Stimulated activated naive CD8-positive, alpha-beta T cell treated with anti-CD3 and anti-CD28 coated beads, Interleukin-15, amount 100 ng/mL, for 72 hours (primary cell): ENCODE data around the gene NDUFA1.
"Not testable (repeated sequence)": the region's sequence is repeated elsewhere in the genome, so short reads cannot be mapped to it uniquely, and the experiment has no call there.

Experiments
- ATAC-seq: fragments of 150-1000 bp; cut with Tn5 transposase; 2 replicates; pipeline ENCODE4 v1.10.0; 2021; ENCODE audit warnings: mild to moderate bottlenecking, moderate library complexity
- DNase-seq, 2 donors: peaks; one replicate each; pipeline ENCODE4 v3.0.0; 2021 to 2022
- H3K27ac Mint-ChIP-seq, 2 donors: one replicate each; pipeline ENCODE4 v1.8.0; 2022; ENCODE audit warnings: mild to moderate bottlenecking in 2 of 2, mixed read lengths in 2 of 2, moderate library complexity in 2 of 2
- H3K27me3 Mint-ChIP-seq: one replicate; pipeline ENCODE4 v1.8.0; 2022; ENCODE audit warnings: mixed read lengths
- H3K4me1 Mint-ChIP-seq: one replicate; pipeline ENCODE4 v1.8.0; 2022; ENCODE audit warnings: mild to moderate bottlenecking, mixed read lengths
- H3K4me3 Mint-ChIP-seq, 2 donors: one replicate each; pipeline ENCODE4 v1.8.0; 2022; ENCODE audit warnings: mild to moderate bottlenecking in 2 of 2, mixed read lengths in 2 of 2, moderate library complexity in 1 of 2
- H3K9me3 Mint-ChIP-seq, 2 donors: one replicate each; pipeline ENCODE4 v1.8.0; 2022; ENCODE audit warnings: mixed read lengths in 2 of 2

Gene NDUFA1

DNA sequence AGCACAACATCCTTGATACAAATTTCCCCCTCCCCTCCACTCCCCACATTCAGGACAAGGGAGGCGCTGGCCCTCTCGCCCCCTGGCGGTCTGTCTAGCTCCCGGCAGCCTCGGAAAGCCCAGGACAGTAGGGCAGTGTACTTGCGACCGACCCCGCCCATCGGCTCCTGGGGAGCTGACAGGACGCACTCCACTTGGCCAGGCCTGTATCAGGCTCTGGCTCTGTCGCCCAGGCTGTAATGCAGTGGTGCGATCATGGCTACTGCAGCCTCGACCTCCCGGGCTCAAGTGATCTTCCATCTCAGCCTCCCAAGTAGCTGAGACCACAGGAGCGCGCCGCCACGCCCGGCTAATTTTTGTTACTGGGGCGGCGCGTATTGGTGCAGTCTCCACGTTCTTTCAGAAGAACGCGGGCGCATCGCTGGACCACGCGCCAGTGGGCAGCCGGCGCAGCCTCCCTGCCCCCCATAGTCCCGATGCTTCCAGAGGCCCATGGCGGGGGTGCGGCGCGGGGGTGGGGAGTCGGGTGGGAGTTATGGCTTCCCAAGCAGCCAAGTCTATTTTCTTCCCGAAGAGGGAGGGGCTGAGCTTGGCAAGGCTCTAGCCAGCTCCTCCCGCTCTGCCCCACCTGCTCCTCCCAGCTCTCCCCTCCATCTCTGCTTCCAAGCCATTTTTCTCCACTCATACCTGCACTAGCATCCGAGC is 16.2 kb downstream of the NDUFA1 start:
- ATAC-seq (peak; percentile 95), DNase-seq (peak; percentile 63 to 73)
- Mint-ChIP-seq H3K4me1 (peaks cover 9% of the 10 kb centered on the region), H3K4me3 (peak overlapping the region; percentile 60 to 74), H3K27me3 (peaks cover 7% of the 10 kb centered on the region), H3K27ac (no peak overlapping the region), H3K9me3 (no peaks in the 10 kb centered on the region)

DNA sequence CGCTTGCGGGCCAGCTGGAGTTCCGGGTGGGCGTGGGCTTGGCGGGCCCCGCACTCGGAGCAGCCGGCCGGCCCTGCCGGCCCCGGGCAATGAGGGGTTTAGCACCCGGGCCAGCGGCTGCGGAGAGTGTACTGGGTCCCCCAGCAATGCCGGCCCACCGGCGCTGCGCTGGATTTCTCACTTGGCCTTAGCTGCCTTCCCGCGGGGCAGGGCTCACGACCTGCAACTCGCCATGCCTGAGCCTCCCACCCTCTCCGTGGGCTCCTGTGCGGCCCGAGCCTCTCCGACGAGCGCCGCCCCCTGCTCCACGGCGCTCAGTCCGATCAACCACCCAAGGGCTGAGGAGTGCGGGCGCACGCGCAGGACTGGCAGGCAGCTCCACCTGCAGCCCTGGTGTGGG is 19.0 kb downstream of the NDUFA1 start:
- H3K4me1 Mint-ChIP-seq, H3K27me3 Mint-ChIP-seq, H3K9me3 Mint-ChIP-seq, H3K27ac Mint-ChIP-seq, H3K4me3 Mint-ChIP-seq, ATAC-seq, DNase-seq: not testable (repeated sequence)

DNA sequence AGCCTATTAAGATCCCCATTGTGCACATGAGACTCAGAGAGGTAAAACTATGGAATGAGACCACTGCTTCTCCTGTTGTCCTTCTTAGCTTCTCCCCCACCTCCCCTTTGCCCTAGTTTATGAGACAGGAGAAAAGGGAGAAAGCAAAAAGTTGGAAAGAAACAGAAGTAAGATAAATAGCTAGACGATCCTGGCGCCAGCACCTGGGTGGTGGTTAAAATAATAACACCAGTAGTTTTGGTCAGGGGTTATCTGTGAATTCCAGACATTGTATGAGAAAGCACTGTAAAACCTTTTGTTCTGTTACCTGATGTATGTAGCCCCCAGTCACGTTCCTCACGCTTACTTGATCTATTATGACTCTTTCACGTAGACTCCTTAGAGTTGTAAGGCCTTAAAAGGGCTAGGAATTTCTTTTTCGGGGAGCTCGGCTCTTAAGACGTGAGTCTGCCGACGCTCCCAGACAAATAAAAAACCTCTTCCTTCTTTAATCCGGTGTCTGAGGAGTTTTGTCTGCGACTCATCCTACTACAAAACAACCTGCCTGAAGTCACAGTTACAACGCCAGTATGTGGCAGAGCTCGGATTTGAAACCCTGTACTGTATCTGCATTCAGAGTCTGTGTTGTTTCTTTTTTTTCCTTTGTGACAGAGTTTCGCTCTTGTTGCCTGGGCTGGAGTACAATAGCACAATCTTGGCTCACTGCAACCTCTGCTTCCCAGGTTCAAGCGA is 20.5 kb downstream of the NDUFA1 start:
- not testable (repeated sequence) for H3K9me3 Mint-ChIP-seq, H3K4me1 Mint-ChIP-seq, ATAC-seq, DNase-seq, H3K27ac Mint-ChIP-seq, H3K27me3 Mint-ChIP-seq, H3K4me3 Mint-ChIP-seq

DNA sequence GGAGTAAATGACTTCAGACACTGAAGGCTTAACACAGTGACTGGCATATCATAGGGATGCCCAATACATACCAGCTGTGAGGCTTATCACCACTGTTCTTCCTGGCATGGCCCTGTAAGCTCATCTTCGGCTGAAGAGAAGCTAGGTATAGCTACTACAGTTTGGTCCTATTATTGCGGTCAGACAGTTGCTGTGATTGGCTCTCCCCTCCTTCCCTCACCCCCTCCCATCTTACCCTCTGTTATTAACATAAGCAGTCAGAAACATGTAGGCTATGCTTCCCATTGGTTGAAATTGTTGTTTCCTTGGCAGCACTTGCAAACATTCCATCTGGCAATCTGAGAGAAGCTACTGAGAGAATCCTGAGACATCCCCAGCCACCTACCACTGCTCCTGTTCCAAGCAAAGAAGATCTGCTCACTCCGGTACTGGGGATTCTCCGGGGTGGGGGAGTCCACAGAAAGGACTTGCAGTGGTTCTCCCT is 24.3 kb downstream of the NDUFA1 start, which contains the start of gene AKAP14:
Gene AKAP14 (plus strand): TSS at position 51 of the 484 bp plus-strand sequence. CDS start 7,331 bp downstream, outside the sequence.
- Mint-ChIP-seq H3K4me3 (no peak within 1 kb of the TSS), H3K27me3 (no peaks in the 10 kb centered on the region), H3K27ac (no peak within 1 kb of the TSS), H3K4me1 (no peaks in the 10 kb centered on the region), H3K9me3 (no peaks in the 10 kb centered on the region)
- DNase-seq (no peak), ATAC-seq (no peak)

DNA sequence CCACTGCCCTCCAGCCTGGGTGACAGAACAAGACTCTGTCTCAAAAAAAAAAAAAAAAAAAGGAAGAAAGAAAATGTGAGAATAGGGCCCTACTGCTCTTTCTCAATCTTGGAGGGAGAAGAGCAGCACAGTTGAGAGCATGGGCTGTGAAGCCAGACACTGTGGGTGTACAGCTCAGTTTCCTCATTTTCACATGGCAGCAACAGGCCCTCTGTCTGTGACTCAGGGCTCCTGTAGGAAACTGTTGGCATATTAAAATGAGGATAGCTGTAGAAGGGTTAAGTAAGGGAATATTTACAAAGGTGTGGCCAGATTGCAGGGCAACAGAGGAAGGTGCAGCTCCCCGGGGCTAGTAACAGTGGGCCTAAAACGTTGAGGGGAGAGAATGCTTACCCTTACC is 27.5 kb downstream of the NDUFA1 start:
- Mint-ChIP-seq H3K27ac (no peak overlapping the region), H3K9me3 (no peaks in the 10 kb centered on the region), H3K27me3 (no peaks in the 10 kb centered on the region), H3K4me3 (no peak overlapping the region), H3K4me1 (no peaks in the 10 kb centered on the region)
- no peak for DNase-seq
- no peak for ATAC-seq

DNA sequence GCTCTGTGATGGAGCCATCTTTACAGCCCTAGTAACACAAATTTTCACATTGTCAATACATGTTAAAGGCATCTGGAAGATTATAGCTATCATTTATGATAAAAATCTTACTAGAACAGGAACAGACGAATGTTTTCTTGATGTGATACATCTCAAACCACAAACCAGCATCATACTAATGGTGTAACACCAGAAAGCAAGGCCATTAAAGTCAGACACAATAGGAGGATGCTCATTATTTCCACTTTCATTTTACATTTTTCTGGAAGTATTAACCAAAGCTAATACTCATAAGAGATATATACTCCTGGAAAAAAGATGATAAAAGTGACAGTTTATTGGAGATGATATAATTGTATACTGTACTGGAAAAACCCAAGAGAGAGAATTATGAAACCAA is 29.3 kb downstream of the NDUFA1 start:
- H3K27ac Mint-ChIP-seq, result no peak overlapping the region
- no peaks in the 10 kb centered on the region for H3K4me1 Mint-ChIP-seq
- no peak overlapping the region for H3K4me3 Mint-ChIP-seq
- H3K27me3 Mint-ChIP-seq, result no peaks in the 10 kb centered on the region
- no peaks in the 10 kb centered on the region for H3K9me3 Mint-ChIP-seq
- no peak for ATAC-seq
- no peak for DNase-seq

DNA sequence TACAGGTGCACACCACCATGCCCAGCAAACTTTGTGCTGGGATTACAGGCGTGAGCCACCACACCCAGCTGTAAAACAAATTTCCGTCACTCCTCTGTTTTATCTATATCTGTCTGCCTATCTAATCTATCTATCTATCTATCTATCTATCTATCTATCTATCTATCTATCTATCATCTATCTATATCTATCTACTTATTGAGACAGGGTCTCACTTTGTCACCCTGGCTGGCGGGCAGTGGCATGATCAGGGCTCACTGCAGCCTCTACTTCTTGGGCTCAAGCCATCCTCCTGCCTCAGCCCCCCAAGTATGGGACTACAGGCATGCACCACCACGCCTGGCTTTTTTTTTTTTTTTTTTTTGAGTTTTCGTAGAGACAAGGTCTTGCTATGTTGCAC is 44.7 kb downstream of the NDUFA1 start:
- H3K9me3 Mint-ChIP-seq, result no peaks in the 10 kb centered on the region
- no peak overlapping the region for H3K27ac Mint-ChIP-seq
- no peaks in the 10 kb centered on the region for H3K27me3 Mint-ChIP-seq
- H3K4me3 Mint-ChIP-seq, result no peak overlapping the region
- H3K4me1 Mint-ChIP-seq, result no peaks in the 10 kb centered on the region
- ATAC-seq, result no peak
- no peak for DNase-seq

DNA sequence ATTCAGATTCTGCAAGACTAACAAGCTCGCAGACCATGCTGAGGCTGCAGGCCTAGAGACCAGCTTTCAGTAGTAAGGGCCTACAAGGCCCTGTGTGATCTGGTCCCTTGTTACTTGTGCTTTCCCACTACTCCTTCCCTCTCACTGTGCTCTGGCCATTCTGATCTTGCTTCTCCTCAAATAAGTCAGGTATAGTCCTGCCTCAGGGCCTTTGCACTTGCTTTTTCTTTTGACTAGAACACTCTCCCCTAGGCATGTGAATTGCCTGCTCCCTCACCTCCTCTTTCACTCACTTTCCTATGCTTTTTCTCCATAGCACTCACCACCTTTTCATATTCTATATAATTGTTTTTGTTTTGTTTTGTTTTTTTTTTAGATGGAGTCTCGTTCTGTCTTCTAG is 46.2 kb downstream of the NDUFA1 start:
- Mint-ChIP-seq H3K4me1 (no peaks in the 10 kb centered on the region), H3K27ac (peak overlapping the region in 1 of 2 donors; percentile 88), H3K9me3 (no peaks in the 10 kb centered on the region), H3K27me3 (no peaks in the 10 kb centered on the region), H3K4me3 (no peak overlapping the region)
- ATAC-seq (no peak), DNase-seq (no peak)

DNA sequence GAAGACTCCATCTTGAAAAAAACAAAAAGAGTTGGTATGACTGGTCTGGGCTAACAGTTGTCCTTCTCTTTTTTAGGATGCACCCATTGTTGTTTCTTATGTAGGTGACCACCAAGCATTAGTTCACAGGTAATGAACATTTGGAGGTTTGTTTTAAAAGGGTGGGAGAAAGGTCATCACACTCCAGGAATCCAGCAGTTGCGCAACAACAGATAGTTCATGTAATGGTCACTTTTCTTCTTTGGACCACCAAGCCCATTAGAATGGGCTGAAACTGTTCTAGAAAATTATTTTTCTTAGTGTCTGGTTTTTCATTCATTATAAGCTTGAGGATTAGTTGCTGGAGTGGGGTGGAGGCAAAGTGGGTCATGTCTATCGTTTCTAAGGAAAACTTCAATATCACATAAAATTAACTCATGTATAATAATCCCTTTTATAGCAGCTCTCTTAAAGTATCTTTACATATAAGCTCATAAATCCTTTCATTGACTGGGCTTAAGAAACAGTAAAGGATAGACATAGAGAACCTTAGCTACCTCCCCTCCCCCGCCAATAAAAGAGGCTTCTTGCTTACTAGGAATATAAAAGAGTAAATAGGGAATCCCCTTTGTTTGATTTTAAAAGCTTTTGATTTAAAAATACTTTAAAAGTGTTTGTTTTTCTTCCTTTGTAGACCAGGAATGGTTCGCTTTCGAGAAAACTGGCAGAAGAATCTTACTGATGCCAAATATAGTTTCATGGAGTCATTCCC is 48.4 kb downstream of the NDUFA1 start:
- DNase-seq (no peak), ATAC-seq (no peak)
- H3K9me3 Mint-ChIP-seq, result no peaks in the 10 kb centered on the region
- H3K27me3 Mint-ChIP-seq, result no peaks in the 10 kb centered on the region
- peak overlapping the region in 1 of 2 donors; percentile 54 for H3K27ac Mint-ChIP-seq
- no peaks in the 10 kb centered on the region for H3K4me1 Mint-ChIP-seq
- H3K4me3 Mint-ChIP-seq, result no peak overlapping the region

DNA sequence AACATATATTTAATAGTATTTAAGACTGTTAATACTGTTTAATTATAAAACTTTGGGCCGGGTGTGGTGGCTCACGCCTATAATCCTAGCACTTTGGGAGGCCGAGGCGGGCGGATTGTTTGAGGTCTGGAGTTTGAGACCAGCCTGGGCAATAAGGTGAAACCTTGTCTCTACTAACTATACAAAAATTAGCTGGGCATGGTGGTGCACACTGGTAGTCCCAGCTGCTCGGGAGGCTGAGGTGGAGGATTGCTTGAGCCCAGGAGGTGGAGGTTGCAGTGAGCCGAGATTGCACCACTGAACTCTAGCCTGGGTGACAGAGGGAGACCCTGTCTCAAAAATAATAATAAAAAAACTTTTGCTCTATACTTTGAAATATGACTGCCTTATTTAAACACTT is 50.8 kb downstream of the NDUFA1 start:
- not testable (repeated sequence) for ATAC-seq, H3K9me3 Mint-ChIP-seq, H3K4me1 Mint-ChIP-seq, H3K27ac Mint-ChIP-seq, DNase-seq, H3K27me3 Mint-ChIP-seq, H3K4me3 Mint-ChIP-seq
